NCI-H774 (cell line): ENCODE measurements around the gene RRBP1.

Experiments
- DNase-seq: peaks from one replicate; lab custom pipeline; 2025; lab: John Stamatoyannopoulos, UW

RRBP1 gene, protein sequence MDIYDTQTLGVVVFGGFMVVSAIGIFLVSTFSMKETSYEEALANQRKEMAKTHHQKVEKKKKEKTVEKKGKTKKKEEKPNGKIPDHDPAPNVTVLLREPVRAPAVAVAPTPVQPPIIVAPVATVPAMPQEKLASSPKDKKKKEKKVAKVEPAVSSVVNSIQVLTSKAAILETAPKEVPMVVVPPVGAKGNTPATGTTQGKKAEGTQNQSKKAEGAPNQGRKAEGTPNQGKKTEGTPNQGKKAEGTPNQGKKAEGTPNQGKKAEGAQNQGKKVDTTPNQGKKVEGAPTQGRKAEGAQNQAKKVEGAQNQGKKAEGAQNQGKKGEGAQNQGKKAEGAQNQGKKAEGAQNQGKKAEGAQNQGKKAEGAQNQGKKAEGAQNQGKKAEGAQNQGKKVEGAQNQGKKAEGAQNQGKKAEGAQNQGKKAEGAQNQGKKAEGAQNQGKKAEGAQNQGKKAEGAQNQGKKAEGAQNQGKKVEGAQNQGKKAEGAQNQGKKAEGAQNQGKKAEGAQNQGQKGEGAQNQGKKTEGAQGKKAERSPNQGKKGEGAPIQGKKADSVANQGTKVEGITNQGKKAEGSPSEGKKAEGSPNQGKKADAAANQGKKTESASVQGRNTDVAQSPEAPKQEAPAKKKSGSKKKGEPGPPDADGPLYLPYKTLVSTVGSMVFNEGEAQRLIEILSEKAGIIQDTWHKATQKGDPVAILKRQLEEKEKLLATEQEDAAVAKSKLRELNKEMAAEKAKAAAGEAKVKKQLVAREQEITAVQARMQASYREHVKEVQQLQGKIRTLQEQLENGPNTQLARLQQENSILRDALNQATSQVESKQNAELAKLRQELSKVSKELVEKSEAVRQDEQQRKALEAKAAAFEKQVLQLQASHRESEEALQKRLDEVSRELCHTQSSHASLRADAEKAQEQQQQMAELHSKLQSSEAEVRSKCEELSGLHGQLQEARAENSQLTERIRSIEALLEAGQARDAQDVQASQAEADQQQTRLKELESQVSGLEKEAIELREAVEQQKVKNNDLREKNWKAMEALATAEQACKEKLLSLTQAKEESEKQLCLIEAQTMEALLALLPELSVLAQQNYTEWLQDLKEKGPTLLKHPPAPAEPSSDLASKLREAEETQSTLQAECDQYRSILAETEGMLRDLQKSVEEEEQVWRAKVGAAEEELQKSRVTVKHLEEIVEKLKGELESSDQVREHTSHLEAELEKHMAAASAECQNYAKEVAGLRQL (N-terminal part only)

DNA sequence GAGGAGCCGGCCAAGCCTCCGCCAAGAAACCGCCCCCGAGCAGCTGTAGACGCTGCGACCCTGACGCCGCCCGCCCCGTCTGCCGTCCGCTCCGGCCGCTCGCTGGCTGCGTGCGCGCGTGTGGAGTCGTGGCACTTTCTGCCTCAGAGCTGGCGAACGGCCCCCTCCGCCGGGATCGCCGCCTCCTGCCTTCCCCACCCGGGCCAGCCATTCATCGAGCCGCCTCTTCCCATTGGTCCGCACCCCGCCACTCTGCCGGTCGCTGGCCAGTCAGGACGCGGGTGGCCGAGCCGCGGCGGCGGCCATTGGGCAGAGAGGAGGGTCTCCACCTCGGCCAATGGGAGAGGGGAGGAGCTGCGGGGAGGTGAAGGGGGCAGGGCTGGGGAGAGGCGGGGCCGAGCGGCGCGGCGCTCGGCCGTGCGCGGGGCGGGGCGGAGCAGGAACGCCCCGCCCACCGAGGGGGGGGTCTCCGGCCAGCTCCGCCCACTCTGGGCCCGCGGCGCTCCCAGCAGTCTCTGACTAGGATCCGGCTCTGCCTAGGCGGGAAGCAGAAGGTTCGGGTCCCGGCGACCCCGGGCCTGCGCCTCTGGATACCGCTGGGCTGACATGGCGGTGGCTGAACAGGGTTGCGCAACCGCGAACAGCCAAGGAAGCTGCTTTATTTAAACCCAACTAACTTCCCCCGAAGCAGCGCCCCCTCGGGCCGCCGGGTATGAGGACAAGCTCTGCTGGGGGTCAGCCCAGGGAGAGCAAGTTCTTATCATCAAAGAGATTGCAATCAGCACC, at the start of gene RRBP1:
Gene RRBP1 (minus strand): TSS at position 140 of the 786 bp plus-strand sequence. CDS start 21,735 bp downstream, outside the sequence.
- DNase-seq, result peak; percentile 97

DNA sequence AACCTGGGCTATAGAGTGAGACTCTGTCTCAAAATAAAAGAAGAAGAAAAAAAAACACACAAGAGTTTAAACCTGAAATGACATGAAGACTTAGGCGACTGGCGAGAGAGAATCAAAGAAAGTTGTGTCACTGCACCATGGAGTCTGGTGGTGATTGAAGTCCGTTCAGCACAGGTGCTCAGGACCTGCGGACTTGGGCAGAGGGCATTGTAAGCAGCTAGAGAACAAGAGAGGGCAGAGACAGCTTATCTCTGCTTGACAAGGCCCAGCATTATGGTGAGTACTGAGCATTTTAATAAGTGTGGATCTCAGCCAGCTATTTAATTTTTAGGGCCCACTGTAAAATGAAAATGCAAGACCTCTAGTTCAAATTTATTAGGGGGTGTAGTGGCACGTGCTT, 49.2 kb upstream of the RRBP1 start:
- DNase-seq, result no peak

DNA sequence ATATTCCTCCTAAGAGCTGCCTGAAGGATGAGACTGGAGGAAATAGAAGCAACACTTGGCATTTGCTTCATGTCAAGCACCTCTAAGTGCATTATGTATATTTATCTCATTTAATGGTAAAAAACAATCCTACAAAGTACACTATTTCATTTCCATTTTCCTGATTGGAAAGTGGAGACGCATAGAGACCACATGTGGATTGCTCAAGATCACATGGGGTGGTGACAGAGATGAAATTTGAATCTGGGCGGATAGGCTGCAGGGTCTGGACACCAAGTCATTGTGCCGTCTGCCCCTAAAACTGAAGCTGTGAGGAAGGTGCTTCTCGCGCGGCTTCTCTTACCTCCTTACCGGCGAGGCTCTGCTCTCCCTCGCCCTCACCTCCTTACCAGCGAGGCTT, 48.0 kb upstream of the RRBP1 start:
- no peak for DNase-seq

DNA sequence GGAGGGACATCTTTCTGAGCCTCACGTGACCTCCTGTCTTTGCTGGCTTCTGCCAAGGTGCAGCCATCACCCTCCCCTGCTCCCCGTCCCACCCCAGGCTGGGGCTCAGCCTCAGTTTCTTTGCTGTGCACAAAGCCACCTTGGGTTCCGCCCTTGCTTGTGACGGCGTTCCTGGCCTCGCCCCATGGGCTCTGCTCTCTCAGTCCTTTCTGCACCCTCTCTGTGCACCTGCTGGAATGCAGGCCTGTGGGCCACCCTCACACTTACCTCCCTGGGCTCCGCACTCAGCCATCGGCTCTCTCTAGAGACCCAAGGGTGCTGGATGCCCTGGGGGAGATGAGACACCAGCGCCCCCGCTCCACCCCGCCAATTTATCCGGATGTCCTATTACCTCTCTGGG, 46.0 kb upstream of the RRBP1 start:
- no peak for DNase-seq

DNA sequence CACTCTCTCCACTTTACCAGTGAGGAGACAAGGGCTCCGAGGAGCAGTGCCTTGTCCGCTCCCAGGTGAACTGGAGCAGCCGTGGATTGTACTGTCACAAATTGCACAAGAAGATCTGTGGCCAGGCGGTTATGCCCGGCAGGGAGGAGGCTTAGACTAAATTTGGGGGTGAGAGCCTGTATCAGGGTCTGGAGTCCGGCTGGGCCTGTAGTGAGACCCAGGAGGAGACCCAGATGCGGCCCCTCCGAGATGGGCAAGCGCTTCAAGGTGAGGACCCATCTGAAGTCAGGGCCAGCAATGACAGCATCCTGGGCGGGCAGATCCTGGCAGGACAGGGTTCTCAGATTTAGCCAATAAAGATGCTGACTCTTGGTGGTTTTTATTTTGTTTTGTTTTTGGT, 45.3 kb upstream of the RRBP1 start:
- no peak for DNase-seq

DNA sequence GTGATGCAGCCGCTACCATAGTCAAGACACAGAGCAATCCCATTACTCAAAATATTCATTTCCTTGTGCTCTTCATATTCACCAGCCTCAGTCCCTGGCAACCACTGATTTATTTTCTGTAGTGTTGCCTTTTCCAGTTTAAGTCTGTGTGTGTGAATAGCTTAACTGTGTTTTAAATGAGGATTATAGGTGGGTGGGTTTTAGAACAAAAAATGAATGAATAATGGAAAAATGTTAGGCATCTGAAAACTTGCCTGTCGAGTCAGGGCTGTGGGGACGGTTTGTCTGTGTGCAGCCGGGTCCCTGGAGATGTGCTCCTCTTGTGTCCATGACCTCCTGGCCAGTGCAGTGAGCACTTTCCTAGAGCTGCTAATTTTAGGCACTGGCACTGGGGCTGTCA, 44.9 kb upstream of the RRBP1 start:
- DNase-seq, result no peak

DNA sequence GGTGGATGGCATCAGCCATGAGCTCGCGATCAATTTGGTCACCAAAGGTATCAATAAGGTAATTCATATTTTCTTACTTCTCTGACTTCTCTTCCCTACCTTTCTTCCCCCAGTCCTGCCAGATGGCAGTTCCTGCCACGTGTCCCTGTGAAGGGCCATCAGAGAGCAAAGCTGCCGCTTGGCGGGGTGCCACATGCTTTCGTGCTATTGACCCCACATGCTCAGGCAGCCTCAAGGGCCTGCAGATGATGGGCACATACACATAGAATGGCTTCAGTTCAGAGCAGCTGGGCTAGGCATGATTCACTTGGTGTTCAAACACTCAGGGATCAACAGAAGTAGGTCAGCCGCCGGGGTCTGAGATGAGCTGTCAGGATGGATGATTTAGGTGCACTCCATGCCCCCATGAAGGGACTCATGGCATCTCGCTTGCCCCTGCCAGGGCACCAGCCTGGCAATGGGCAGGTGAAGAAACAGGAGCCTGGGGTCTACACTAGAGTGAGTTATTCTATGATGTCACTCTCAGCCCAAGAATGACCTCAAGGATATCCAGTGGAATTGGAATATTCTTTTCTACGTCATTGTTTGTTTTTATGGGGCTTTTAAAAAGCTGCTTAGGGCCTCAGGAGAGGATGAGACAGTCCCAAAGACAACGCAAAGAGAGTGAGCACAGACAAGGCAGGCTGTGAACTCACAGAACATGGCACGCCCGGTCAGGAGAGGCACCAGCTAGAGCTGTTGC, 43.2 kb upstream of the RRBP1 start:
- DNase-seq, result peak; percentile 88

DNA sequence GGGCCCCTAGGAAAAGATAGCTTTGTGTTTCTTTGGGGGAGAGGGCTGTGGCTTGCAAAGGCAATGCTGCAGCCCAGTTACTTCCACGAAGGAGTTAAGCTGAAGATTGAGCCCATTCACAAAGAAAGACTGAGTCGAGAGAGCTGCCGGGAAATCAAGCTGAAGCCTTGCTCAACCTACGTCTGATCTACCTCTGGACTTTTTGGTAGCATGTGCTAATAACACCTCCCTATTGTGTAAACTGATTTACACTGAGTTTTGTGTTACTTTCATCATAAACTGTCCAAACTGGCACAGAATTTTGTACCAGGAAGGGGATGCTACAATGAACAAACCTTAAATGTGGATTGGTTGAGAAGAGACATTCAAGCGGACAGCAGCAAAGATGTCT, 41.3 kb upstream of the RRBP1 start:
- DNase-seq, result no peak

DNA sequence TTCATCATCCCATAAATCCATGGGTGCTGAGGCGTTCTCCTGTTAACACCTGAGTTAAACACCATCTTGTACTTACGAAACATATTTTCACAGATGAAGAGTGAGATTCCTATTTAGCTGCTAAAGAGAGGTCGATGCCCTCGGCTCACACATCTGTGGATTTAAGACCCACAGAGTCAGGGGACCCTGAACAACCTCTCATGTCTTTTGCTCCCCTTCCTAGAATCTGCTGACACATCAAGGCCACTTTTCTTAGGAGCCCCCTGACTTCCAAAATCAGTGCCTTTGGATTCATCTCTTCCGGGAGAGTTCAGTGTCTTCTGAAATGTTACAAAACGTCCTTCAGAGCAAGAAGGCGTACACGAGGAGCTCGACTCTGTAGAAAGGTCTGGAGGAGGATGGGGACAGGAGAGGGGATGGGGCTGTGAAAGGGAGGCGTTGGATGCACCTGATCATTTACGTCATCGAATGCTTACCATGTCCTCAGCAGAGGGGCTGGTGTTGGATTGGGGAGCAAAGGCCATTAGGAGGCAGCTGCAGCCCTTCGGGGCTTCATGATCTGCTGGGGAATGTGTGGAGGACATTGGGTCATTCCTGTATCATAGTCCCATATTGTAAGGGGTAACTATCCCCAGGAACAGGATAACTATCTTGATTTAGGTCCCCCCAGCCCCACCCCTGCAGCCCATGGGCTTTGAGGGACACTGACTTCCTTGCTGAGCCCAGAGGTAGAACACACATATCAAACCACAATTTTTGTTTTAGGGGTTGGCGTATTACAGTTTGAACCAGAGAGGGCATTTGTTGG, 40.7 kb upstream of the RRBP1 start:
- DNase-seq, result no peak

DNA sequence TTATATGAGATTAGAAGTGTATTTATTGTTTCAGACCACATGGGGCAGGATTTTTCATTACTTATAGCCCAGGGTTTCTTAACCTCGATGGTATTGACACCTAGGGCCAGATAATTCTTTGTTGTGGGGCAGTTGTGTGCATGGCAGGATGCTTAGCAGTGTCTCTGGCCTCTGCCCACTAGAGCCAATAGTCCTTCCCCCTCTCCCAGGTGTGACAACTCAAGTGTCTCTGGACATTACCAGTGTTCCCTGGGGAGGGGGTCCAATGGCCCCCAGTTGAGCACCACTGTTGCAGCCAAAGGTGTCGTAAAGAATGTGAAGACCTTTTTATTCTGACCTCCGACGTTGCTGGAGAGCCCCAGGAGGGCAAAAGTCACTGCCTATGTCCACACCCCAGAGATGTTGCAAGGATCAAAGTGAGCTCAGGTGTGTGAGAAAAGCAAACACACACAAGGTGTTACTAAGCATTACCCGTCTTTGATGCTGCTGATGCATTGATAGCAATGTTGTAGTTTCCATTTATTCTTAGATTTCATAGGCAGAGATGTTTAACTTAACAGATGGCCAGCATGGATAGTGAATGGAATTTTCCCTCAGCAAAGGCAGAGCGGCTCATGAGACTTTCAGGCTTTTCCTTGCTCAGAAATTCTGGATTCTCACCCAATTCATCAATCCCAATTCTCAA, 39.9 kb upstream of the RRBP1 start:
- DNase-seq, result no peak

DNA sequence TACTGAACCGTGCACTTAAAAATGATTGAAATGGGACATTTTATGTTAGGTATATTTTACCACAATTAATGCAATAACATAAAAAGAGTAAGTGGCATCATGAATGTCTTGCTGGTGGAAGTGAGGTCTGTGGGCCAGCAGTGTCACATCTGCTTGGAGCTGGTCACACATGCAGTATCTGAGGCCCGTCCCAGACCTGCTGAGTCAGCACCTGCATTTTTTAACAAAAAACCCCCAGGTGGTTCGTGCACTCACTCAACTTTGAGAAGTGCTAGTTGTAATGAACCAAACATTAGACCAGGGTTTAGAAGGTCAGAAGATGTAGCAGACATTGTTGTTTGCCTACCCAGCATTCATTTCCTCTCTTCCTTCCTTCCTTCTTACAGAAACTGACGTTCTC, 38.7 kb upstream of the RRBP1 start:
- DNase-seq, result no peak

DNA sequence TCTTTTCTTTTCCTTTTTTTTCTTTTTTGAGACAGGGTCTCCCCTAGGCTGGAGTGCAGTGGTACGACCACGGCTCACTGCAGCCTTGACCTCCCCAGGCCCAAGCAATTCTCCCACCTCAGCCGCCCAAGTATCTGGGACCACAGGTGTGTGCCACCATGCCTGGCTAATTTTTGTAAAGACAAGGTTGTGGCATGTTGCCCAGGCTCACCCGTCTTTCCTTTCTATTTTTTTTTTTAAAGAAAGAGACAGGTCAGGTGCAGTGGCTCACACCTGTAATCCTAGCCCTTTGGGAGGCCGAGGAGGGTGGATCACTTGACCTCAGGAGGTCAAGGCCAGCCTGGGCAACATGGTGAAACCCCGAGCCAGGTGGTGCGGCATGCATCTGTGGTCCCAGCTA, 34.3 kb upstream of the RRBP1 start:
- DNase-seq, result no peak

DNA sequence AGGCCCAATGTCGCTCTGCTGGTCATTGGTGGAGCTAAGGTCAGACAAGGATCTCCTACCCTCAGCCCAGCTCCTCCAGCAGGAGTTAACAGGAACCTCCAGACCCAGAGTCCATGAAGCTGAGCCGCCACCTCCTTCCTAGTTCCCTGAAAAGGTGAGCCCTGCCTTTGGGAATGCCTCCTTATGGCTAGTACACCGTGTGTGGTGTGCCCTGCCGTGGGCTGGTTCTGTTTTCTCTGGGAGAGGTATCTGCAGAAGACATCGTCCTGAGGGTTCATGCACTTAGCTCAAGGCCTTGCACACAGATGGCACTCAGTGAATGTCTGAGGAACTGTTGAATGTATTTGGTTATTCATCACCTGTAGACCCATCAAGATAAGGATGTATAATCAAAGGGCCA, 33.0 kb upstream of the RRBP1 start:
- DNase-seq, result no peak

DNA sequence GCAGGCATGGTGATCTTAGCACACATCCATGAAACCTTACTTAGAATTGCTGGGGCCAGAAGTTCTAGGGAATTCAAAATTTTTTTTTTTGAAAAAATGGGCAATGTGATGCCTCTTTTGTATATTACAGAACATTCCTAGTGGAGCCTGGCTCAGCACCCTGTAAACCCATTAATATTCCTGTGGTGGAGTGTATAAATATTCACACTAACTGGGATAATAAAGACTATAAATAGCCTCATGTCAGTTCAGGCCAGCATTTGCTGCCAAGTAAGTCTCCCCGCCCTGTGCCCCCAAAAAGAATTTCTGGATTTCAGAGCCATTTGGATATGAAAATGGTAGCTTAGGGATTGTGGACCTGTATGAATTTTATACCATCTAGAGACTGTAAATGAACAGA, 32.6 kb upstream of the RRBP1 start:
- DNase-seq, result no peak

DNA sequence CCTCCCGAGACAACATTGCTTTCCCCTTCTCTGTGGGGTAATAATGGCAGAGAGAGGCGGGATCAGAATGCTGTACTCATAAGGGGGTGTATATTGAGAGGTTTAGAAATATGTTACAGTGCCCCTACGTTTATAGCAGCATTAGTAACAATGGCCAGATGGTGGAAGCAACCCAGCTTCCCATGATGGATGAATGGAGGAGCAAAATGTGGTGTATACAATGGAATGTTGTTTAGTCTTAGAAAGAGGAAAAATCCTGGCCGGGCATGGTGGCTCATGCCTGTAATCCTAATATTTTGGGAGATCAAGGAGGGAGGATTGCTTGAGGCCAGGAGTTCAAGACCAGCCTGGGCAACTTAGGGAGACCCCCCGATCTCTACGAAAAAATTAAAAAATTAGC, 30.7 kb upstream of the RRBP1 start:
- no peak for DNase-seq

DNA sequence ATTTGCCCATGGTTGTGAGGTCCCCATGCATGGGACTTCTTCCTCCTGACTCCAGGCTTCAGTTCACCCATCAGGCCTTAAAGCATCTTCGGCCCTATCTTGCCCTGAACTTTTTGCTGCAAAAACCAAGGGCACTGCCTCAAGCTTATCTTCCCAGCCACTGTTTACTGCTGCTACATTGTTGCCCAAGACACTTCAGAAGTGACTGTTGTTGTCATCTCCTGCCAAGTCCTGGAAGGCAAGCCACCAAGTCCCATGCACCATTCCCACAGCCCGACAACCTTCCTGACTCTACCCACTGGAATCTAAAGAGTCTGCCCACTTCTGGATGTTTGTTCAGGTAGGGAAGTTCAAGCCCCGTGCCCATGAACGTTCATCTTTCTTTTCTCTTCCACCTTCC, 30.2 kb upstream of the RRBP1 start:
- DNase-seq, result no peak

DNA sequence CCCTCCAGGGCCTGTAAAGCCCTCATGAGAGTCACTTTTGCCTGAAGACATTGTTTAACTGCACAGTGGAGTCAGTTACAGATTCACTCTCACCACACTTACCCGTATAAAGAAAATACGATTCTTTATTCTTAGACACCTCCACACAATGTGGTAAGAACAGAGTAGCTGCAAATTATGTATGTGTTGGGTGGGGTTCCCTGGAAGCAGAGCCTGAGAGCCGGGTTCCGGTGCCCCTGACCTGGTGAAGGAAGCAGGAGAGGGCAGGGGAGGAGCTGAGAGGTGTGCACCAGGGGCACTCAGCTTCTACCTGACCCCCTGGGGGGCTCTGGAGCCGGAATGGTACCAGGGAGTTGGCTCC, 29.2 kb upstream of the RRBP1 start:
- DNase-seq, result no peak

DNA sequence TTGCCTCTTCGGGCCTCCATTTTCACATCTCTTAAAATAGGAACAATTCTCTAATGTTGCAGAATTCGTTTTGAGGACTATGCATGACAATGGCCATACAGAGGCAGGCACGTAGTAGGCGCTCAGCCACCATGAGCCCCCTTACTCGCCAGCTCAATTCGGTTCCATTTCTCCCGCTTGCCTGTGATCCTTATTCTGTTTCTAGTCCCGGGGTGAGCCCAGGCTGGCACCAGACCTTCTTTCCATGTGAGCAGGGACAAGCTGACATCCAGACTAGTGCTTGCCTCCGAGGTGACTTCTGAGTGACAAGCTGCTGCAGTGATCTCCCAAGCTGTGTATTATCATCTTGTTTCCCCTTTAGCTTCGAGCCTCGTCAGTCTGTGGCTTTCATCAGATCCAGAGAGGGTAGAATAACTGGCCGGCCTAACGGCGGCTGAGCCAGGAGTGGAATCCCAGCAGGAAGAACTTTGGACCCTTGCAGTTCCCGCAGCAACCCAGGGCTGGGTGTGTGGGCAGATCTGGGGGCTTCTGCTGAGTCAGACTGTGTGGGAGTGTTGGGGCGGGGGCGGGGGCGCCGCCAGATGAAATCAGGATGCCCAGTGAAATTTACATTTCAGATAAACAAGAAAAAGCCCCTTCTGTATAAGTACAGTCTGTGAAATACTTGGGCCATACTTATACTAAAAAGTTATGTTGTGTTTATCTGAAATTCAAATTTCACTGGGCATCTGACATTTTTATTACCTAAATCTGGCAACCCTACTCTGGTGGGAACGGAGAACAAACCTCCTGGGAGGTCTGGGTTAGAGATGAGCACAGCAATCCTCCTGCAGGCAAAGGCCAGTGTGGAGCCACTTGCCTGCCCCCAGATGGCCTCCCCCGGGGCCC, 28.6 kb upstream of the RRBP1 start:
- no peak for DNase-seq
